Measurements from ENCODE around the gene MUC13. TPM values are rescaled to one million over a fixed set of nuclear protein-coding genes. Genes with fewer than 3 reads are reported as not detected.

Gene MUC13
- total and polyA plus RNA-seq, 9 of the 15 experiments (the other 6 are each of a cell fraction or from before 2014, with no cell fraction given) = 0.09 TPM; not detected in 8

DNA sequence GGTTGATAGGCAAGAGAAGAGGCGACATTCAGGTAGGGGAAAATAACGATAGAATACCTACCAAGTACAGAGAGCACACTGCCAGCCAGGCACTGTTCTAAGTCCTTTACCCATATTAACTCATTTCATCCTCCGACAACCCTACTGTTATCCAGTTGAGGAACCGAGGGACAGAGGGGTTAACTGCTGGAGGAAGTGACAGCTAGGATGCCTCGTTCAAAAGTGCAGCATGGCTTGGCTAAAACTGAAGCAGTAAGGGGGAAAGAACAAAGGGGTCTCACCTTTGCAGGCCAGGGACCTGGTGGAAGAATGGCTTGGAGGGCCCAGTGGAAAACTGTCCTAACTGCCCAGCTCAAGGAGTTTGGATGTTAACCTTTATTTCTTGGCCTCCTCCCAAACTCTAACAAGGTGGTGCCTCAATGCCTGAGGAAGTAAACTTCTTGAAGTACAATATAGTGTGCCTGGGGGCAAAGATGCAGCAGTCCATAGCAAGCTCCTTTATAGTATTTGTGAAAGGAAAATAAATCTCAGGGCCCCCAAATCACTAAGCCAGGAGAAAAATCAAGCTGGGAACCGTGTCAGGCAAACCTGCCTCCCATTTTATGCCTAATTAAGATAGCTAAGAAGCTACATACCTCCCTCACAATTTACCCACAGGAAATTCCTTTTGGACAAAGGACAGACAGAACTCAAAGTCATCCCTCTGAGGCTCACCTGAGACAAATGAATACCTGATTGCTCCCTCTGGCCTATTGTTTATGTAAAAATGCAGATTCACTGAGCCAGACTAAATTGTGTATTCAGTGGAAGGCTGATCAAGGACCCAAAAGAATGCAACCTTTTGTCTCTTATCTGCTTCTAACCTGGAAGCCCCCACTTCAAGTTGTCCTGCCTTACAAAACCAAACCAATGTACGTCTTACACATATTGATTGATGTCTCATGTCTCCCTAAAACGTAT lies 45.8 kb downstream of the MUC13 start:
- Histone ChIP-seq H3K9me1 (ENCODE audit: control insufficient read depth, insufficient read depth, low read length) (no peaks in the 10 kb centered on the region), H3K27ac (ENCODE audit: extremely low read depth, low read depth, low read length) (no peak overlapping the region), H3K27me3 (ENCODE audit: control insufficient read depth in 2 of 2, insufficient read depth in 2 of 2, low read length in 2 of 2) (no peaks in the 10 kb centered on the region; a peak in 1 of 5 replicates), H4K20me1 (replicated peaks; ENCODE audit: control insufficient read depth, insufficient read depth, low read length) (no peaks in the 10 kb centered on the region), H3K4me2 (ENCODE audit: insufficient read depth, low read length) (no peak overlapping the region), H3K9me3 (replicated peaks; ENCODE audit: control insufficient read depth, insufficient read depth, low read depth, low read length) (no peaks in the 10 kb centered on the region), H3K79me2 (ENCODE audit: control insufficient read depth, insufficient read depth, low read length) (peaks cover 8% of the 10 kb centered on the region; the same call in 2 of the 3 replicates), H2AFZ (ENCODE audit: low read depth, low read length) (no peak overlapping the region), H3K9ac (ENCODE audit: insufficient read depth in 1 of 2, low read depth in 2 of 2, low read length in 2 of 2) (no peak overlapping the region), H3K36me3 (ENCODE audit: control insufficient read depth, insufficient read depth, low read length) (no peaks in the 10 kb centered on the region), H3K4me1 (replicated peaks in 1 of 2; ENCODE audit: control insufficient read depth in 2 of 2, insufficient read depth in 2 of 2, low read length in 2 of 2) (peaks cover 11 to 18% of the 10 kb centered on the region in 2 experiments; a peak in 4 of 5 replicates), H3K4me3 (no peak overlapping the region)
- POLR2A ChIA-PET = interaction anchor here (0.6 to 1.3 kb wide), 5 partner anchors 9 to 1566 kb away, joined by 3 to 5 read pairs (median 3); no protein-coding TSS in a partner anchor
- BruUV-seq (replicated peaks) = no TSS peak
- CTCF ChIA-PET (ENCODE audit: low intra/inter-chr PET ratio) = no interaction called here
- intact Hi-C loops (cut with micrococcal nuclease) = loop anchor here (5.0 to 10.0 kb wide), 2 partner anchors 54 to 116 kb away; no protein-coding TSS in a partner anchor
- no peak for DNase-seq (ENCODE audit: extremely low read depth in 1 of 4, low spot score in 3 of 4)
- no peak for TF ChIP-seq FOXK1 (CRISPR knock-in tag; IDR thresholded peaks at IDR 0.05; ENCODE audit: borderline replicate concordance)
- 25% methylated on average over 6 of the region's 8 CpGs for WGBS (ENCODE audit: insufficient coverage, low coverage, missing lambda C conversion rate)
- in situ Hi-C loops (cut with MboI) = no loop called here
- ATAC-seq = no peak
- FAIRE-seq = no peak

DNA sequence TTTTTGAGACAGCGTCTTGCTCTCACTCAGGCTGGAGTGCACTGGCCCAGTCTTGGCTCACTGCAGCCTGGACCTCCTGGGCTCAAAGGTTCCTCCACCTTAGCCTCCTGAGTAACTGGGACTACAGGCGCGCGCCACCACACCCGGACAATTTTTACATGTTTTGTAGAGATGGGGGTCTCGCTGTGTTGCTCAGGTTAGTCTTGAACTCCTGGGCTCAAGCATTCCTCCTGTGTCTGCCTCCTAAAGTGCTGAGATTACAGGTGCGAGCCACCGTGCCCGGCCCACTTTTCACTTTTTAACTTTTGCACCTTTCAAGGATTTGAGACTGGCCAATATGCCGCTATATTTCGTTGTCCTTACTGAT lies 46.6 kb downstream of the MUC13 start:
- DNase-seq (ENCODE audit: extremely low read depth in 1 of 4, low spot score in 3 of 4) (no peak), FAIRE-seq (no peak), ATAC-seq (no peak)
- no peak overlapping the region for H3K4me2 ChIP-seq (ENCODE audit: insufficient read depth, low read length)
- intact Hi-C loops (cut with micrococcal nuclease) (loop anchor here (5.0 to 10.0 kb wide), 2 partner anchors 53 to 116 kb away; no protein-coding TSS in a partner anchor), in situ Hi-C loops (cut with MboI) (no loop called here)
- H4K20me1 ChIP-seq (replicated peaks; ENCODE audit: control insufficient read depth, insufficient read depth, low read length) = no peaks in the 10 kb centered on the region
- H3K4me3 ChIP-seq = no peak overlapping the region
- ChIA-PET CTCF (ENCODE audit: low intra/inter-chr PET ratio) (no interaction called here), POLR2A (no interaction called here)
- WGBS (ENCODE audit: insufficient coverage, low coverage, missing lambda C conversion rate) = 74% methylated on average over 5 of the region's 11 CpGs
- no peak overlapping the region for H3K9ac ChIP-seq (ENCODE audit: insufficient read depth in 1 of 2, low read depth in 2 of 2, low read length in 2 of 2)
- no peaks in the 10 kb centered on the region for H3K9me3 ChIP-seq (replicated peaks; ENCODE audit: control insufficient read depth, insufficient read depth, low read depth, low read length)
- peaks cover 17 to 18% of the 10 kb centered on the region in 2 experiments; a peak in 4 of 5 replicates for H3K4me1 ChIP-seq (replicated peaks in 1 of 2; ENCODE audit: control insufficient read depth in 2 of 2, insufficient read depth in 2 of 2, low read length in 2 of 2)
- H3K9me1 ChIP-seq (ENCODE audit: control insufficient read depth, insufficient read depth, low read length) = no peaks in the 10 kb centered on the region
- H3K79me2 ChIP-seq (ENCODE audit: control insufficient read depth, insufficient read depth, low read length) = peaks cover 8% of the 10 kb centered on the region; the same call in 2 of the 3 replicates
- H3K27ac ChIP-seq (ENCODE audit: extremely low read depth, low read depth, low read length) = no peak overlapping the region
- H2AFZ ChIP-seq (ENCODE audit: low read depth, low read length) = no peak overlapping the region
- H3K36me3 ChIP-seq (ENCODE audit: control insufficient read depth, insufficient read depth, low read length) = no peaks in the 10 kb centered on the region
- H3K27me3 ChIP-seq (ENCODE audit: control insufficient read depth in 2 of 2, insufficient read depth in 2 of 2, low read length in 2 of 2) = no peaks in the 10 kb centered on the region; a peak in 1 of 5 replicates
- BruUV-seq (replicated peaks) = no TSS peak
- no peak for TF ChIP-seq OTX1 (CRISPR knock-in tag; IDR thresholded peaks at IDR 0.05)
- no peak for TF ChIP-seq CBX5 (IDR thresholded peaks at IDR 0.05; ENCODE audit: borderline replicate concordance, low read depth)
- TF ChIP-seq, protein P1, sequence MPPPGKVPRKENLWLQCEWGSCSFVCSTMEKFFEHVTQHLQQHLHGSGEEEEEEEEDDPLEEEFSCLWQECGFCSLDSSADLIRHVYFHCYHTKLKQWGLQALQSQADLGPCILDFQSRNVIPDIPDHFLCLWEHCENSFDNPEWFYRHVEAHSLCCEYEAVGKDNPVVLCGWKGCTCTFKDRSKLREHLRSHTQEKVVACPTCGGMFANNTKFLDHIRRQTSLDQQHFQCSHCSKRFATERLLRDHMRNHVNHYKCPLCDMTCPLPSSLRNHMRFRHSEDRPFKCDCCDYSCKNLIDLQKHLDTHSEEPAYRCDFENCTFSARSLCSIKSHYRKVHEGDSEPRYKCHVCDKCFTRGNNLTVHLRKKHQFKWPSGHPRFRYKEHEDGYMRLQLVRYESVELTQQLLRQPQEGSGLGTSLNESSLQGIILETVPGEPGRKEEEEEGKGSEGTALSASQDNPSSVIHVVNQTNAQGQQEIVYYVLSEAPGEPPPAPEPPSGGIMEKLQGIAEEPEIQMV (tag; conservative IDR thresholded peaks at IDR 0.05; ENCODE audit: low read depth) = no peak
- no peak for TF ChIP-seq MTF1 (CRISPR knock-in tag; IDR thresholded peaks at IDR 0.05; ENCODE audit: borderline replicate concordance)
- TF ChIP-seq CEBPB (tag; IDR thresholded peaks at IDR 0.05) = no peak
- no peak for TF ChIP-seq E2F1 (CRISPR knock-in tag; IDR thresholded peaks at IDR 0.05)
- TF ChIP-seq, protein P2, sequence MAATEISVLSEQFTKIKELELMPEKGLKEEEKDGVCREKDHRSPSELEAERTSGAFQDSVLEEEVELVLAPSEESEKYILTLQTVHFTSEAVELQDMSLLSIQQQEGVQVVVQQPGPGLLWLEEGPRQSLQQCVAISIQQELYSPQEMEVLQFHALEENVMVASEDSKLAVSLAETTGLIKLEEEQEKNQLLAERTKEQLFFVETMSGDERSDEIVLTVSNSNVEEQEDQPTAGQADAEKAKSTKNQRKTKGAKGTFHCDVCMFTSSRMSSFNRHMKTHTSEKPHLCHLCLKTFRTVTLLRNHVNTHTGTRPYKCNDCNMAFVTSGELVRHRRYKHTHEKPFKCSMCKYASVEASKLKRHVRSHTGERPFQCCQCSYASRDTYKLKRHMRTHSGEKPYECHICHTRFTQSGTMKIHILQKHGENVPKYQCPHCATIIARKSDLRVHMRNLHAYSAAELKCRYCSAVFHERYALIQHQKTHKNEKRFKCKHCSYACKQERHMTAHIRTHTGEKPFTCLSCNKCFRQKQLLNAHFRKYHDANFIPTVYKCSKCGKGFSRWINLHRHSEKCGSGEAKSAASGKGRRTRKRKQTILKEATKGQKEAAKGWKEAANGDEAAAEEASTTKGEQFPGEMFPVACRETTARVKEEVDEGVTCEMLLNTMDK (IDR thresholded peaks at IDR 0.05; ENCODE audit: borderline replicate concordance, insufficient read depth, low read depth, low read length, poor library complexity, severe bottlenecking) = no peak

All from K562 (cell line).